ENCODE data around the gene FERMT1.
"Not testable (repeated sequence)": the region's sequence is repeated elsewhere in the genome, so short reads cannot be mapped to it uniquely, and the experiment has no call there.

FERMT1 gene

DNA sequence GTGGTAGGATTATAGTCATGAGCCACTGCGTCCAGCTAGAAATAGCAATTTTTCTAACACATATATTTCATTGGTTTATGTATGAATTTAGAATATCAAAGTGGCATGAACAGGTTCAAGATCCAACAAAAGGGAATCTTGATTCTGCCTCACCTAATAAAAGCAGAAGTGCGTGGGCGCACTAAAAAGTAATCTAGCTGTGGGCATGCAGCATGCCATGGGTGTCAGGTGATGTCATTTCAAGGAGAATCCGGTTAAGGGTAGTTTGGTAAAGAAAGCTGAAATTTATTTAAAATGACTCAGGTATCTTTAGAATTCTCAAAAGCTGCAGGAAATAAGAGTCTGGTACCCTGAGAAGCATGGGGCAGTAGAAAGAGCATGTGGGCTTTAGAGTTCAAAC lies 86.6 kb downstream of the FERMT1 start:
- no peak for DNase-seq

DNA sequence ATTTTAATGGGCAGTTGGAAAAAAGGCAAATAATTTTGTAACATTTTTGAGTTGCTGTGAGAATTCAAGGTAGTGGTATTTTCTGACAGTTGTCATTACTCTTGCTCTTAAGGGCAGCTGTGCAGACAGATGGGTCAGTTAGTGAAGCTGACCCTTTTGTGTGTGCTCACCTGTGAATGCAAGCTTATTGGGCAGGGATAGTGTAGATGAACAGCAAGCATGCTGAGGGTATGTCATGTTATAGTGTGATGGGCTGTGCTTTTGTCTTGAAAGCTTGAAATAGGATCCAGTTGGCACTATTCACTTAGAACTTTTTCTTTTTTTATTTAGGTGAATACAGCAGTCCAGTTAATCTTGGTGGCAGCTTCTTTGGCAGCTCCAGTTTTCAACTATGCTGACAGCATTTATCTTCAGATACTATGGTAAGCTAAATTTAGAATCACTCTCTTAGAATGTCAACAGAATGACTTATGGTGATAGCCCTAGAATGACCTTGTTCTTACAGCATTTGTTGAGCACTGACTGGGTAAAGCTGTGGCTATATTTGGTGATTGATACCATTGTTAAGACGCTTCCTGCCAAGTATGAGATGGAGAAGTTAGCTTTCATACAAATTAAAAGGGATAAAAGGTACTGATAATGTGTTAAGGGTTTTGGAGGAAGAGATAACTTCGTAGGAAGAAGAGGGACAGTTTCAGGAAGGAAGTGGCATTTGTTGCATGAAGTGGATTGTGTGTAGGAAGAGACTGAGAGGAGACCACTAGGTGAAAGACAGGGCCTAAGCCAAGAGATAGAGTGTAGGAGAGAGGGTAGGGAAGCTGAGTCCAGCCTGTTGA lies 88.5 kb downstream of the FERMT1 start:
- no peak for DNase-seq

DNA sequence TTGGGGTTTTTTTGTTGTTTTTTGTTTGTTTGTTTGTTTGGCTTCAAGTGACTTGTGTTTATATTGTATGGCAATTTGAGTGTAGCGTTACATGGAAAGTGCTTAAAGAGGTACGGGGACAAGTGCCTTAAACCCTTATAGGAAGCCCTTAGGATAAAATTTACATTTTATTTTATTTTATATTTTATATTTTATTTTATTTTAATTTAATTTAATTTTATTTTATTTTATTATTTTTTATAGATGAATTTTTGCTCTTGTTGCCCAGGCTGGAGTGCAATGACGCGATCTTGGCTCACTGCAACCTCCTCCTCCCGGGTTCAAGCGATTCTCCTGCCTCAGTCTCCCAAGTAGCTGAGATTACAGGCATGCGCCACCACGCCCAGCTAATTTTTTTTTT lies 89.9 kb downstream of the FERMT1 start:
- not testable (repeated sequence) for DNase-seq

DNA sequence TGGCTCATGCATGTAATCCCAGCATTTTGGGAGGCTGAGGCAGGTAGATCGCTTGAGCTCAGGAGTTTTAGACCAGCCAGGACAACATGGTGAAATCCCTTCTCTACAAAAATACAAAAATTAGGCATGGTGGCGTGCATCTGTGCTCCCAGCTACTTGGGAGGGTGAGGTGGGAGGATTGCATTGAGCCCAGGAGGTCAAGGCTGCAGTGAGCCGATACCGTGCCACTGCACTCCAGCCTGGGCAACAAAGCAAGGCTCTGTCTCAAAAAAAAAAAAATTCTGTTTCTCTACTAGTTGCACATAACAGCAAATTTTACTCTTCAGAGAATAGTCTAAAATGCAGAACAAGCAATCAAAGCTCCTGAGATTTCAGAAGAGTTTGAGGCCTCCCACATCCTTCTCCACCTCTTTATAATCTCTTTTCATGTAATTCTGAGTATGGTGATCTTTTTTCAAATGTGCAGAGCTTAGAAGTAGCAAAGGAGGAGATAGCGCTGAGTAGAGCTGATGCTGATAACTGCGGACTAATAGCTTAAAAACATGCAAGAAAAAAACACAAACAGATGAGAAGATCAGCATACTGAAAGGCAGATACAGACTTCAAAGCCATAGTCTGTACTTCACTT lies 92.3 kb downstream of the FERMT1 start:
- DNase-seq = no peak

DNA sequence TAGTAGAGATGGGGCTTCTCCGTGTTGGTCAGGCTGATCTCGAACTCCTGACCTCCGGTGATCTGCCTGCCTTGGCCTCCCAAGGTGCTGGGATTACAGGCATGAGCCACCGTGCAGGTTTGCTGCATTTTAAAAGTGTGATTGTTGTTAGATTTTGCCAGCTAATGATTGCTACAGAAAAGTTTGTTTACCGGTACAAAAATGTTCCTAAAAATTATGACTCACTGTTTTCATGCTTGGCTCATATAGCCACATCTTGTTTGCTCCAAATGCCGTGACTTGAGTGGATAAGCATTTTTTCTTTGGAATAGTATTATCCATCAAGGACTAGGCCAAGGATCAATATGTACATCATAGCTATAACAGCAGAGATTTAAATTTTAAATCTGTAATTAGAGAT lies 93.3 kb downstream of the FERMT1 start:
- DNase-seq = no peak

DNA sequence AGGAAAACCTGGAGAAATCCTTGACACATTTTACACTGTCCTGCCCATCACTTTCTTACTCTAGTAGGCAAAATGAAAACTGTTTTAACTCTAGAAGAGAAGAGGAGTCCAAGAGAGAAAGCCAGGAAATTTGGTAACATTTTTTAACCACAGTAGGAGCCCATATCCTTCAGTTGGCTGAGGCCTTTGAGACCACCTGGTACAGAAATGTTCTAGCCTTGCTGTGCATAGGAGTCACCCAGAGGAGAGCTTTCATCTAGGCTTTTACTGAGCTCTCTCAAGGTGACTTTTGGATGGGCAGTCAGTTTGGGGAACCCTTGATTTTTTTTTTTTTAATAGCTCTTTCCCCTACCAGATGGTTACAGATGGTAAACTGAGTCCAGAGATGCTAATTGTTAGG lies 94.0 kb downstream of the FERMT1 start:
- DNase-seq = no peak

DNA sequence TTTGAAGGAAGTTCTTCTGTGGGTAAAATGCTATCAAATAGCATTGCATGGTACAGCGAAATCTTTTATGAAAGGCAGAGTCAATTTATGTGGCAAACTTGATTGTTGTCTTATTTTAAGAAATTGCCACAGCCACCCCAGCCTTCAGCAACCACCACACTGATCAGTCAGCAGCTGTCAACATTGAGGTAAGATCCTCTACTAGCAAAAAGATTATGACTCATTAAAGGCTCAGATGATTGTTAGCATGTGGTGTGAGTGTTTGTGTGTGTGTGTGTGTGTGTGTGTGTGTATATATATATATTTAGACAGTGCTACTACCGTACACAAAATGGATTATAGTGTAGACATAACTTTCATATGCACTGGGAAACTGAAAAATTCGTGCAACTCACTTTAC lies 96.8 kb downstream of the FERMT1 start:
- DNase-seq = no peak

All from NCI-H2081 (cell line).